D341Med (cell line): ENCODE results near the gene LMX1B.

Experiments
- DNase-seq: peaks from one replicate; pipeline ENCODE4 v3.0.0; 2012; ENCODE audit warnings: low spot score

Gene LMX1B

DNA sequence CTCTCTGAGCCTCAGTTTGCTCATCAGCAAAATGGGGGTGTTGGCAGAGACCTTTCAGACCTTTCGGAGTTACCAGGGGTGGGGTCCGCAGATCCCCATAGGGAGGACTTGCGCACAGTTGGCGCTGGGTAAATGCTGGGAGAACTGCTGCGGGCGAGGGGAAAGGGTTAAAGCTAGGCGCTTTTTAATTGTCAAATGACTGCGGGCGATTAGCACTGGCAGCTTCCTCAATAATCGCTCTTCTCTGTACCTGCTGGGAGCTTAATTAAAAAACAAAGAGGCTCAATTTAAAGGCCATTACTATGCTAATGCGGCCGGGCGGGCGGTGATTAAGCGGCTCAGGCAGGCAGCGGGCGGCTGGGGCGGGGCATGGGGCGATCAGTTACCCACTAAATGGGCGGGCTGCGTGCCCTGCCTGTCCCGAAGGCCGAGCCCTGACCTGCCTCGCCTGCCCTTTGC is 63.0 kb downstream of the LMX1B start:
- DNase-seq, result peak; percentile 85

DNA sequence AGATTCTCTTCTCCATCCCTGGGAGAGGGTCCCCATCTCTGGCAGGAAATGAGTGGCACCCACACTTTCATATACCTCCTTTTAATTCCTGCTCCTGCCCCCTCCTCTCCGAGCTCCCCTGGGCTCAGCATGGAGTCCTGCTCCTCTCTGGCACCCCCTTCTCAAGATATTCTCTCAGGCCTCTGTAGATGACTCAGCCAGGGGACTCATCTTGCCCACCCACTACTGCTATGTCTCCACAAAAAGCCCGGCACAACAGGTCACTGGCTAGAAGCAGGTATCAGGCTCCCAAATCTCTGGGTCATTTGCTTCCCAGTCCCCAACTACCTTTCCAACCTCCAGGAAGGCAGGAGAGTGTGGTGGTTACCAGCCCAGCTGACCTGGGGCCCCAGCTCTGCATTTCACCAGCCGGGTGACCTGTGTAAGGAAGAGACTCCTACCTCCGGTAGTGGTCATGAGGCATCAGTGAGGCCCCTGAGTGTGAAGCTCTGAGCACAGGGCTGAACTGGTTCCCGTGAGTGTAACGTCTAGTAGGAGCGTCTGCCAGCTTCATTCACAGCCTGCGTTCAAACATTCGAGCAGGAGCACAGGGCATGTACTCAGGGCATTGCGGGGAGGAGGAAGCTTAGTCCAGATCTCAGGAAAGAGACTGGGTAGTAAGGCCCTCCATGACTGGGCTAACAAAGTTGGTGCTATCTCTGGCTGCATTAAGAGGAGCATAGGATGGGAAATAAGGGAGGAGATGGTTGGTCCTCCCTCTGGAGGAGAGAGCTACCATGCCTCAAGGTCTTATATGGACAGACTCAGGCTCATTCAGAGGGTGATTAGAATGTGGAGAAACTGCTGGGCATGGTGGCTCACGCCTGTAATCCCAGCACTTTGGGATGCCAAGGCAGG is 63.7 kb downstream of the LMX1B start:
- no peak for DNase-seq

DNA sequence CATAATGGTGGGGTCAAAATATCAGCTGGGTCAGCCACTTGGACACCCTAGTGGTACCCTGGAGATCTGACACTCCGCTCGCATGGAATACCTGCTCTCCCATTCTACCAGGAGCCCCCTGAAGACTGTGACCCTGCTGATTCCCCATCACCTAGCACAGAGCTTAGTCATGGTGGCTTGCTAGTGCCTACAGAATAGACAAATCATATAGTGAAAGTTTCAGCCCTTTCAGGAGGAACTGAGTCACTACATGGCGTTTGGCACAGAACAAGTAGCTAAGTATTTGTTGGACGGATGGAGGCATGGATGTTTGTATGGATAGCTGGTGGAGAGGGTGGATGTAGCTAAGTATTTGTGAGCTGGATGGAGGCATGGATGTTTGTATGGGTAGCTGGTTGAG is 65.3 kb downstream of the LMX1B start:
- no peak for DNase-seq

DNA sequence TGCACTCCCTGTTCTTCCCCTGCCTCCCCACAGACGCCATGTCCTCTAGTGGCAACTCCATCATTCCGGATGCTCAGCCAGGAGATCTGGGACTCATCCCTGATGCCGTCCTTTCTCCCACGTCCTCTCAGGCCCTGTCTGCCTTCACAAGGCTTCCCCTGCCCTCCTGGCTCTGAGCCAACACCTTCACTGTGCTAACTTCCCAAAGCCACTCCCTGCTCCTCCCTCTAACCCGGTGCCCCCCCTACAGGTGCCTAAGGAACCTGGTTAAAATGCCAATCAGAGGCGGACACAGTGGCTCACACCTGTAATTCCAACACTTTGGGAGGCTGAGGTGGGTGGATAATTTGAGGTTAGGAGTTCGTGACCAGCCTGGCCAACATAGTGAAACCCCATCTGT is 67.6 kb downstream of the LMX1B start:
- DNase-seq, result no peak

DNA sequence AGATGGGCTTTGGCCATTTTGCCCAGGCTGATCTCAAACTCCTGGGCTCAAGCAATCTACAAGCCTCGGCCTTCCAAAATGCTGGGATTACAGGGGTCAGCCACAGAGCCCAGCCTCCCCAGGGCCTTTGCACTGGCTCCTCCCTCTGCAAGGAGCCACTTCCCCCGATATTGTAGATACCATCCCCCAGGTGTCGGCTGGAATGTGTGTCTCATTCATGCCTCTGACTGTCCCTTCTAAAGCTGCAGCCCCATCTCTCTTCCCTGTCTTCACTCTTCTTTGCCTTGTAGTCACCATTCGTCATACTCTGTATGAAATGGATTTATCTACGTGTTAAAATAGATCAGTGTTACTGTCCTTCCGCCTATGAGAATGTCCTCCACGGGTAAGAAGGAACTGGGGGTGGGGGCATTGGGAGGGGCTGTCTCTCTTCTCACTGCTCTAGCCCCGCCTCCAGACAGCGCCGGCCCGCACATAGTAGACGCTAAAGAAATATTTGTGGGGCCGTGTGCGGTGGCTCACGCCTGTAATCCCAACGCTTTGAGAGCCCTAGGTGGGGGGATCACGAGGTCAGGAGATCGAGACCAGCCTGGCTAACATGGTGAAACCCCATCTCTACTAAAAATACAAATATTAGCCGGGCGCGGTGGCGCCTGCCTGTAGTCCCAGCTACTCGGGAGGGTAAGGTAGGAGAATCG is 68.5 kb downstream of the LMX1B start:
- DNase-seq, result no peak

DNA sequence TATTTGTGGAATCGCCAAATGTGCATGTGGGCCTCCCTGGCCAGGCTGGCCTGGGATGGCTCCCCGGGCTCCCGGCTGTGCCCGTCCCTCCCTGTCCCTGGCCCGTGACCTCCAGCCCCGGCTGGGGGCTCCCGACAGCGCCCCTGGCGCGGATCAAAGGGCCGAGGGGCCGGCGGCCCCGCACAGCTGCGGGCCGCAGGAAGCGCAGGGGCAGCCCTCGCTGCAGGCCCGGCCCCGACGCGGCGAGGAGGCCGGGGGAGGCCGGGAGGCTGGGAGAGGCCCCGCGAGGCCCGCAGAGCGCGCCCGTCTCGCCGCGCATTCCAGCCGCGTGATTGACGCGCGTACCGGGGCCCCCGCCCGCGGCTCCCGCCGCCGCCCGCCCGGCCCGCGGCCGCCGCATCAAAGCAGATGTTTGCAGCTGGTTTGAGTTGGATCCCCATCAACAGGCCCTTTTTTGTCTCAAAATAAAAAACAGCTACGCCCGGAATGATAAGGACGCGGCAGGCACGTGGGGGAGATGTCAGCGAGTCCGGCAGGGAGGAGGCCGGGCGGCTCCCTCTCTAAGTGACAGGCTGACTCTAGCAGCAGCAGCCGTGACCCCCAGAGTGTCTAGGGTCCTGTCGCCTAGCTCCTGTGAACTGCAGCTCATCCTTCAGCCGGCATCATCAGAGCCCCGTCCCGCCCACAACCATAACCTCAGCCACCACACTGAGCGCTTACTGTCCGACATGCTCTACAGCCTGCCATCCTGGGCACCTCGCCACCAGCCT is 69.4 kb downstream of the LMX1B start:
- no peak for DNase-seq

DNA sequence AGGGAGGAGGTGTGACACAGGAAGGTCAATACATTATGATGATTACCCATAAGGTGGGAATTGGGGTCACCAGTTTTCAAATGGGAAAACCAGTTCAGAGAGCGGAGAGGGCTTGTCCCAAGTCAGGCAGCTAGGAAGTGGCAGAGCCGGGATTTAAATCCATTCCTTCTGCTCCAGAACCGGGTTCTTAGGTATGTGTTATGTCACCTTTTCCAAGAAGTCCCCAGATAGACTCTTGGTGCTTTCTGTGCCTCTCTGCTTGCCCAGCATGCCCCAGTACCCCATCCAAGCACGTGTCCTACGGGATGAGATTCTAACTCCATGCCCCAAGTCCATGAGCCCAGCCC is 69.9 kb downstream of the LMX1B start:
- no peak for DNase-seq

DNA sequence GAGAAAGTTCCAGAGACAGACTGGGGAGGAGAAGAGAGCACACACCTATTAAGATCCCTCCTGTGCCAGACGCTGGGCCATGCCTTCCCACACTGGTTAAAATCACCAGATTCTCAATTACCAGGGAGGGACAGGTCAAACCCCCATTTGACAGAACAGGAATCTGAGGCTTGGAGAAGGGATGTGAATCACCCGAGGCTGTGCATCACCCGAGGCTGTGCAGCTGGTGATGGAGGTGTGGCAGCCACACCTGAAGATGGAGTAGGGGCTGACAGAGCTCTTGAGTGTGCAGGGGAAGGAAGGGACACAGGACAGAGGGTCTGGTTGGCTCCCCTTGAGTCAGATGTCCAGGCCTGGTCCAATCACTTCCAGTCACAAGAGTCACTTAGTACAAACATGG is 70.6 kb downstream of the LMX1B start:
- DNase-seq, result no peak

DNA sequence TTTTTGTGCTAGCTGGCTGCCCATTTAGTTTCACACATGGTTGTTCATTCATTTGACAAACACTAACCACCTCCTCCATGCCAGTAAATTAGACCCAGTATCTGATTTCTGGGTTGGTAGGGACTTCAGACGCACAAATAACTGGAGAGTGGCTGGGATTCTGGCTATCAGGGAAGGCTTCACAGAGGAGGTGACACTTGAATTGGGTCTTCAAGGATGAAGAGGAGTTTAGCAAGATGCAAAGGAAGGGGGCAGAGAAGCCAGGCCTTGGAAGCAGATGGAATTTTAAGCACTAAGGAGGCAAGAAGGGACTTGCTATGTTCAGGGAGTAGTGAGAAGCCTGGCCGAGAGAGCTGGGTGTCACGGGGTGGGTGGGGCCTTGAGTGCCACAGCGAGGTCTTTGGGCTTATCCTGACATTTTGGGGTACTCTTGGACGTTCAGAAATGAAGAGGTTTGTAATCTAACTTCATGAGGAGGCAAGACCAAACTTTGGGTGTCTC is 71.3 kb downstream of the LMX1B start:
- no peak for DNase-seq

DNA sequence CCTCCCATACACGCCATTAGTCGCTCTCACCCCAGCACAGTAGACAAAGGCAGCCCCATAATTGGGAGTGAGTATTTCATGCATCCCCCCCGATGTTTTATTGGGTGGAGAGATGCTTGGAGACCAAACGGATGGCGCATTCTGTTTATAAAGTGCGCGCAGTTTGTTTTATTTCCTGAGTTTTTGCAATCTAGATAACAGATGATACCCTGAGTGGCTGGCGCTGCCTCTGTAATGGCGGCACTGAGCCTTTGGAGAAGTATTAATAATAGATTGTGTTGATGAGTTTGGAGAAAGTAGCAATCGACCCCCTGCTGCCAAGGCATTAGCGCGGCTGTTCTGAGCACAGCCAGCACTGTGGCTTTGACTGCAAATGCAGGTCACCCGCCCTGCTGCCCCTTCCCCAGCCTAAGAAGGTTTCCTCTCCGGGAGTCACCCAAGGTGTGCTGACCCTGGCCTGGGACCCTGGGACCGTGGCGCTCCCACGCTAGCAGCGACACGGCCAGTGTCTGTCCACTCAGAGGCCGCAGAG is 74.3 kb downstream of the LMX1B start:
- DNase-seq, result no peak

DNA sequence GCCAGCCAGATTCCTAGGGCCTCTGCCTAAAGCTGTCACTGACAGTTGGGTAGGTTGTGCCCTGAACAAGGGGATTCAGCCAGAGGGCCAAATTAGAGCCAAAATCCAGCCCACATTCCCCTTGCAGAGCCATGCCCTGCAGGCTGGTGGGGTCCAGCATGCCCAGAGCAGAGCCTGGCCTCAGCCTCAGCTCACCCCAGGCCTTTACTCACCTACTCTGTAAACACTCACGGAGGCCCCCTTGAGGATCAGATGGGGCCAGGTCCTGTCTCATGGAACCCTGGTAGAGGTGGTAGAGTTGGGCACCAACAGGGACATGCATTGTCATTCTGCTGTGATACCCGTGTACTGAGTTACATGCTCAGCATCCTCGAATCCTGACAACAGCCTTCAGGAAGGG is 74.9 kb downstream of the LMX1B start:
- DNase-seq, result no peak

DNA sequence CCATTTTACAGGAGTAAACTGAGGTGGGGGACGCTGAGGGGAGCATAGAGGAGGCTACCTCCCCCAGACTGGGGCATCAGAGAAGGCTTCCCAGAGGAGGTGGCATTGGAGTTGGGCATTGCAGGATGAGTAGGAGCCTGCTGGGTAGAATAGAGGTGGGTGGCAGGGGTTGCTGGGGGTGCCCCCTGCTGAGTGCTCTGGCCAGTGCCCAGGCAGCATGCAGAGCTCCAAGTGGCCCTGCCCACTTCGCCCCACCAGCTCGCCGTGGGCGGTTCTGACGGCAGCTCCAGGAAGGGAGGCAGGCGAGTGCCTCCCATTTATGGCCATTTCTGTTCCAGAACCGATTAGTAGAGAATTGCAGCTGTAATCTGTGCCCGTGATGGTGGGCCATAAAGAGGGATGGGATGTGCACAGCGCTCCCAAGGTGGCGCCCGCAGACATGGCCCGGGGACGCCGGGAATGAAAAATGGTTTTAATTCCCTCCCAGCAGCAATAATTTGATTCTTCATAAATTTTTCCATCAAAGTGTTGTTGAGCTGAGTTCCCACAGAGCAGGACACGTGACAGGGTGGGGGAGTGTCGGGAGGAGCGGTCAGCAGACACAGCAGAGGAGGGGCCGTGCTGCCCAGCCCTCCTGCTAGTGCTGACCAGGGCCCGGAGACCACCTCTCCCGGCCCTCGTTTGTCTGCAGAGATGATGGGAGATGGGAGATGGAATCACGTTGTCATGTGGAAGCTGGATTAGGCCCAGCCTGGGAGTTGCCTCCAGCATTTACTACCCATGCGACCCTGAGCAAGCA is 75.5 kb downstream of the LMX1B start:
- DNase-seq, result no peak

DNA sequence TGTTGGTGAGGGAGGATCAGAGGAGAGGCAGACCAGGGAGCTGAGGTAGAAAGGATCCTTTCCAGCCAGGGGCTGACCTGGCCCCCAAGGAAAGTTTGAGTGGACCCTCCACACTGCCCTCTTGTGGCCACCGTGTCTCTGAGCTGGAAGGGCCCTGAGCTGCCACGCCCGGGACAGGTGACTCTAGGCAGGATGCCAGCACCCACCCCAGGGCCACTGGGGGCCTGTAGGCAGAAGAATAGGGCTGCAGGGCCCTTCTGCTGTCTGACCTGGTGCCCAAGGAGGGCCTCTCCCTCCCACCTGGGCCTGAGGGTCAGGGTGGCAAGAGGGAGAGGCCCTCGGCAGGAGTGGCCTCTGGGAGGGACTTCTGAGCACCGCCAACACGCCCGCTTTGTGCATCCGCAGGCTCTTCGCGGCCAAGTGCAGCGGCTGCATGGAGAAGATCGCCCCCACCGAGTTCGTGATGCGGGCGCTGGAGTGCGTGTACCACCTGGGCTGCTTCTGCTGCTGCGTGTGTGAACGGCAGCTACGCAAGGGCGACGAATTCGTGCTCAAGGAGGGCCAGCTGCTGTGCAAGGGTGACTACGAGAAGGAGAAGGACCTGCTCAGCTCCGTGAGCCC is 76.8 kb downstream of the LMX1B start:
- peak; percentile 84 for DNase-seq

DNA sequence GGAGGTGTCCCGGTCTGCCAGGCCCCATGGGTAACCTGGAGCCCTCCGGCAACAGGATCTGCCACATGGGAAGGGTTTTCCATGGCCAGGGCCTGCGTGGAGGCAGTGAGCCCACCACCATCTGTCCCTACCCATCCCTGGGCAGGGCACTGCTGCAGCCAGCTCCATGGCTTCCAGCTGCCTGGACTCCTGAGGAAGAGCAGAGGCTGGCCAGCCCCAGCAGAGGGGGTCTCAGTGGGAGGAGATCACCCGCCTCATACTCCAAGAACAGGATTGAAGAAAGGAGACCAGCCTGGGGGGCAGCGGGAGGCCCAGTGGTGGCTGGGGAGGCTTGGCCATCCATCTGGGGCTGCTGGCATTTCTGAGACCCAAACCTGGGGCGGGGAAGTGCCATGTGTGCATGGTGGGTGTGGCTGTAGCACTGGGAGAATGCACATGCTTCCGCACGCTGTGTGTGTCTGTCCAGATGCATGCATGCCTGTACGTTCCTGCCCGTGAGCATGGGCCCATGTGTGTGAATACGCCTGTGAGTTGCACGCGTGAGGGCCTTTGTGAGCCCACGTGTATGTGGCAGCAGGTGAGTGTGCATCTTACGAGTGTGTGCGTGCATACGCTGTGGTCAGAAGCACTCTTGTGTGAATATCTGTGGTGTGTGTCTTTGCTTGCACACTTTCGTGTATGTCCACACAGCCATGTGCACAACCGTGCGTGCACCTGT is 78.5 kb downstream of the LMX1B start:
- DNase-seq, result no peak

DNA sequence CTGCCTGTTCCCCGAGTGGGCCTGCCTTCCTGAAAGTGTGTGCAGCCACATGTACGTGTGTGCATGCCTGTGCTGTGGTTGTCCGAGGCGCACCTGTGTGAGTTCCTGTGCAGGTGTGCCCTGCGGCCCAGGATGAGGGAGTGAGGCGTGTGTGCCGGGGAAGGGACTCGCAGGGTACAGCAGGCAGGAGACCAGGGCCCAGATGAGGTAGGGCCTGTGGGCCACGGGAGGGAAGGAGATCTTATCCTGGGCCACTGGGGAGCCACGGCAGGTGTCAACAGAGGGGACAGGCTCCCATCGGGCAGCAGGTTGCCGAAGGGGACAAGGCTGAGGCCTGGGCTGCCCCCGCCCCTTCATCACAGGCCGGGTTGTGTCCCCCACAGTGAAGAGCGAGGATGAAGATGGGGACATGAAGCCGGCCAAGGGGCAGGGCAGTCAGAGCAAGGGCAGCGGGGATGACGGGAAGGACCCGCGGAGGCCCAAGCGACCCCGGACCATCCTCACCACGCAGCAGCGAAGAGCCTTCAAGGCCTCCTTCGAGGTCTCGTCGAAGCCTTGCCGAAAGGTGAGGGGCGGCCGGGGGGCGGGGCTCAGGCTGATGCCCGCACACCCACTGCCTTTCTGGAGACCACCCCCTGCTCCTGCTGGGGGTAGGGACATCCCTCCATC is 79.2 kb downstream of the LMX1B start:
- no peak for DNase-seq

DNA sequence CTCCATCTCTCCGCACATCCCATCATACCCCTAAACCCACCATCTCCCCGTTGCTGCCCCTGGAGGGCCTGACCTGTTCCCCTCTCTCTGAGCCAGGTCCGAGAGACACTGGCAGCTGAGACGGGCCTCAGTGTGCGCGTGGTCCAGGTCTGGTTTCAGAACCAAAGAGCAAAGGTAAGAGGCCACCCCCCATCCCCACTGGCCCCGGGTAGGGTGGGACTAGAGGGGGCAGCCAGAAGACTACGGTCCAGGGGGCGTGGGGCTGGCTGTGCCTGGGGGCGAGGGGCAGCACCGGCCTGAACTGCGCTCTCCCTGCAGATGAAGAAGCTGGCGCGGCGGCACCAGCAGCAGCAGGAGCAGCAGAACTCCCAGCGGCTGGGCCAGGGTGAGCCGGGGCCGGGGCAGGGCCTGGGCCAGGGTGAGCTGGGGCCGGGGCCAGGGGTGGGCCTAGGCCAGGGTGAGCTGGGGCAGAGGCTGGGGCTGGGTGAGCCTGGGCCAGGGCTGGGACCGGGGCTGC is 79.8 kb downstream of the LMX1B start:
- DNase-seq, result no peak

DNA sequence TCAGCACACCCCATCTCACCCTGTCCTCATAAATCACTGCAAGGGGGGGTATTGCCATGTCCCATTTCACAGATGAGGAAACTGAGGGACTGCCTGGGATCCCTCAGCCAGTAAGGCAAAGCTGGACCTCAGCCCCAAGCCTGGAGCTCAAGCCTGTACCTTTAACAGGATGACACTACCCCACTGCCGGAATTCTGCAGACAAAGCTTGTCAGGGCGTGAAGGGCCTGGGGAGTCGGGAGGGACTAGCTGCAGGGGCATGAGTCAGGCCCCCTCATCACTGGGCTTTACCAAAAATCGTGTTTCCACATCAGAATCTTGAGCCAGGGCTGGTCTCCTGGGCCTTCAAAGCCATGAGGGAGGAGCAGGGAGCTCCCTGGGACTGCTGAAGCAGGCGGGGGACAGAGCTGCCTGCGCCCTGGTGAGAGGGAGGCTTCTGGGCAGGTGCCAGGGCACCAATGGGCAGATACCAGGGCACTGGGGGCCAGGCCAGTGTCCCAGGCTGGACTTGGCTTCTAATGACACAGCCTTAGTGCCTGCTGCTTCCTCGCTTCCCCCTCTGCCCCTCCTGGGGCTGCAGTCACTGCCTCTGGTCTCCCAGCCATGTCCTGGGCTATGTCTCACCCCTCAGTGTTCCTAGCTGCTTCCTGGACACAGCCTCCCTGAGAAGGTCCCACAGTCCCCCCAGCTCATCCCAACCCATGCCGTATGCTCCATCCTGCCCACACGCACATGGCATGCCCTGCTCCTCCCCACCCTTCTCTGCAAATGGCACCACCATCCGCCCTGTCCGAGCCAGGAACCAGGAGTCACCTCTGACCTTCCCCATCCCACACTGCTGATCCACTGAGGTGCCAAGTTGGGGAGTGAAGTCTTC is 80.7 kb downstream of the LMX1B start:
- DNase-seq, result no peak

DNA sequence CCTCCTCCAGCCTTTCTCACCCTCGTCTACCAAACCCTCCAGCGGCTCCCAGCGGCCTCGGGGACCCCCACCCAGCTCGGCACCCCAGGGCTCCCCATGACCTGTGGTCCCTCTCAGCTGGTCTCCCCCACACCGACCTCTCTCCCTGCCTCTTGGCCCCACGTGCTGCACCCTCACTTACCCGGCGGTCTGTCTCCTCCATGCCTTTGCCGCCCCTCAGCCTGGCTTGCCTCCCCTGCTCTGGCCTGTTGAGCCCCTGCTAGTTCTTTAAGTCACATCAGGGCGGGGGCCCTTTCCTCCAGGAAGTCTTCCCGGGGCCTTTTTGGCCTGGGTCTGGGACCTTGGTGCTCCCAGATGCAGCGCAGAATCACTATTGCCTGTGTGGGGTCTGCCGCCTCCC is 81.5 kb downstream of the LMX1B start:
- no peak for DNase-seq
